HepG2 (cell line): ENCODE data around the gene DNAJC1. TPM values are rescaled to one million over a fixed set of nuclear protein-coding genes. Genes with fewer than 3 reads are reported as not detected.

Experiments
- ATAC-seq: fragments of 200-7000 bp; cut with Tn5 transposase; 3 replicates; pipeline ENCODE4 v1.9.1; 2020; ENCODE audit warnings: mild to moderate bottlenecking, moderate library complexity
- BruUV-seq: library from RNA; stranded (reverse); fragments of 400-500 nt; replicated peaks from 2 replicates; lab custom pipeline; 2021; lab: Mats Ljungman, UMichigan
- CTCF ChIA-PET: fragments of 300-600 bp; formaldehyde crosslinking; extraction: SDS; loops from one replicate; lab custom pipeline; 2021; ENCODE audit warnings: low total read pairs, inconsistent platforms, low intra/inter-chr PET ratio; lab: Yijun Ruan, JAX
- POLR2A ChIA-PET: fragments of 350-600 bp; sonication (Branson Sonifier 250); formaldehyde crosslinking; loops from one replicate; lab custom pipeline; 2020; ENCODE audit warnings: antibody characterized with exemption, inconsistent platforms; lab: Yijun Ruan, JAX
- DNase-seq: peaks from one replicate; pipeline ENCODE4 v3.0.0-alpha.2; 2015; ENCODE audit warnings: low spot score
- FAIRE-seq: peaks from 3 replicates; lab custom pipeline; 2011; peaks lifted over from hg19 to GRCh38; lab: Jason Lieb, UNC
- H2AFZ ChIP-seq: one replicate; pipeline ENCODE4 v1.6.1; 2011; ENCODE audit warnings: low read length, inconsistent platforms
- H3K27ac ChIP-seq: fragments of 300-600 bp; 3 replicates; pipeline ENCODE4 v1.8.0; 2011; ENCODE audit warnings: mixed run types, mild to moderate bottlenecking, mixed read lengths, low read length, inconsistent platforms; ENCODE audit not compliant: insufficient read depth; ENCODE audit errors: extremely low read length
- H3K27me3 ChIP-seq, 2 experiments: fragments of 200-600 bp in 1 of 2; 2 replicates in 1 of 2; 3 replicates in 1 of 2; pipeline versions ENCODE4 v1.6.0 to v1.8.0; 2011; ENCODE audit warnings: low read length in 2 of 2, mild to moderate bottlenecking in 2 of 2, moderate library complexity in 2 of 2, inconsistent platforms in 1 of 2; ENCODE audit not compliant: insufficient read depth in 2 of 2, control insufficient read depth in 1 of 2
- H3K36me3 ChIP-seq, 2 experiments: fragments of 200-600 bp in 1 of 2; replicated peaks in 1 of 2; 2 replicates in 1 of 2; 3 replicates in 1 of 2; pipeline versions ENCODE4 v1.5.1 to v1.8.0; 2011; ENCODE audit warnings: low read length in 2 of 2, inconsistent platforms in 1 of 2; ENCODE audit not compliant: insufficient read depth in 2 of 2, control insufficient read depth in 1 of 2
- H3K4me1 ChIP-seq: 2 replicates; pipeline ENCODE4 v1.5.1; 2012; ENCODE audit warnings: low read length, inconsistent platforms; ENCODE audit not compliant: insufficient read depth
- H3K4me2 ChIP-seq: 2 replicates; pipeline ENCODE4 v1.6.0; 2011; ENCODE audit warnings: low read depth, low read length, inconsistent platforms
- H3K4me3 ChIP-seq, 3 experiments: fragments of 200-600 bp in 1 of 3; sonication (generic), shearing (Covaris generic) in 1 of 3; replicated peaks in 1 of 3; 2 replicates each; pipeline ENCODE4 v1.5.1; 2011 to 2016; ENCODE audit warnings: low read length in 3 of 3, inconsistent platforms in 2 of 3, low read depth in 2 of 3, mild to moderate bottlenecking in 2 of 3, control low read depth in 1 of 3, mixed read lengths in 1 of 3; ENCODE audit not compliant: insufficient read depth in 1 of 3
- H3K79me2 ChIP-seq: one replicate; pipeline ENCODE4 v1.6.1; 2011; ENCODE audit warnings: low read length, inconsistent platforms; ENCODE audit not compliant: insufficient read depth
- H3K9ac ChIP-seq: 2 replicates; pipeline ENCODE4 v1.6.0; 2011; ENCODE audit warnings: mild to moderate bottlenecking, low read depth, low read length, inconsistent platforms; ENCODE audit not compliant: insufficient read depth
- H3K9me3 ChIP-seq: 2 replicates; pipeline ENCODE4 v1.5.1; 2012; ENCODE audit warnings: mild to moderate bottlenecking, low read length
- H4K20me1 ChIP-seq: 2 replicates; pipeline ENCODE4 v1.6.0; 2011; ENCODE audit warnings: inconsistent platforms, mild to moderate bottlenecking, low read length, moderate library complexity; ENCODE audit not compliant: insufficient read depth
- AHR ChIP-seq: IDR thresholded peaks from 2 replicates; pipeline ENCODE4 v1.6.1; 2018; ENCODE audit warnings: missing genetic modification reagents, missing compliant biosample characterization
- KLF12 ChIP-seq: sonication (generic); formaldehyde crosslinking; IDR thresholded peaks from 2 replicates; pipeline ENCODE4 v1.4.0; 2020; ENCODE audit warnings: missing genetic modification reagents, borderline replicate concordance
- MAFK ChIP-seq, 2 experiments: IDR thresholded peaks in 1 of 2; conservative IDR thresholded peaks in 1 of 2; 2 replicates each; pipeline ENCODE4 v1.6.1; 2011; ENCODE audit warnings: improper control_type of control experiment in 2 of 2, low read length in 2 of 2
- MIER2 ChIP-seq: IDR thresholded peaks from 2 replicates; pipeline ENCODE4 v1.6.1; 2016; ENCODE audit warnings: missing biosample characterization, missing genetic modification reagents
- PAX8 ChIP-seq: sonication (generic); formaldehyde crosslinking; IDR thresholded peaks from 2 replicates; pipeline ENCODE4 v1.8.0; 2022; ENCODE audit warnings: mild to moderate bottlenecking, missing genetic modification reagents, borderline replicate concordance
- SPEN ChIP-seq: sonication (generic); formaldehyde crosslinking; IDR thresholded peaks from 2 replicates; pipeline ENCODE4 v1.5.1; 2020; ENCODE audit warnings: low read depth, mild to moderate bottlenecking, missing genetic modification reagents
- THAP11 ChIP-seq: IDR thresholded peaks from 2 replicates; pipeline ENCODE4 v1.6.1; 2016; ENCODE audit warnings: missing biosample characterization, missing genetic modification reagents
- ZNF101 ChIP-seq: sonication (generic); formaldehyde crosslinking; IDR thresholded peaks from 2 replicates; pipeline ENCODE4 v1.4.0; 2020; ENCODE audit warnings: mild to moderate bottlenecking, low read depth, missing genetic modification reagents, borderline replicate concordance
- ZNF616 ChIP-seq: sonication (generic); formaldehyde crosslinking; IDR thresholded peaks from 2 replicates; pipeline ENCODE4 v1.5.0; 2020; ENCODE audit warnings: low read depth, mild to moderate bottlenecking, missing genetic modification reagents
- WGBS: methylation state at CpG from one replicate; pipeline ENCODE4 v1.1.6; 2017; ENCODE audit warnings: low lambda C conversion rate; 5-methylcytosine and 5-hydroxymethylcytosine counted together
- in situ Hi-C: cut with HindIII; loops from 2 replicates; pipeline ENCODE4 v1.10.0; 2017; ENCODE audit warnings: low pct_unique_long_range_greater_than_20kb; ENCODE audit not compliant: extremely low pct_ligation_motif_present
- intact Hi-C: fragments of 100-400 bp; cut with micrococcal nuclease; formaldehyde crosslinking; loops from one replicate; pipeline ENCODE4 v1.10.0; 2022; ENCODE audit not compliant: unreplicated experiment
- polyA plus RNA-seq, 8 experiments: library from polyadenylated mRNA; depleted of rRNA in 3 of 8; stranded (reverse) in 7 of 8; unstranded in 1 of 8; fragments of >200 nt; fragmentation: Illumina TruSeq in 4 of 8; extraction: Trizol in 4 of 8; gene quantifications; 2 replicates each; pipeline versions ENCODE4 v1.2.1 to v1.2.3, GENCODE V29; 2011 to 2016; ENCODE audit warnings: low read depth in 4 of 8, missing spikeins in 1 of 8, mixed read lengths in 1 of 8; ENCODE audit not compliant: insufficient read depth in 1 of 8
- total RNA-seq, 5 experiments: library from RNA; depleted of rRNA; stranded (reverse); fragments of >200 nt; fragmentation: Illumina TruSeq; extraction: Trizol; gene quantifications; 2 replicates each; pipeline ENCODE4 v1.2.3, GENCODE V29; 2016; ENCODE audit warnings: low read depth in 1 of 5
- TF ChIP-seq, protein P1 (sequence below): sonication (generic); formaldehyde crosslinking; conservative IDR thresholded peaks from 2 replicates; pipeline ENCODE4 v1.4.0; 2020; ENCODE audit warnings: missing genetic modification reagents
- TF ChIP-seq, protein P2 (sequence below): sonication (generic); formaldehyde crosslinking; IDR thresholded peaks from 2 replicates; pipeline ENCODE4 v1.4.0; 2020; ENCODE audit warnings: missing genetic modification reagents
- TF ChIP-seq, protein P3 (sequence below): IDR thresholded peaks from 2 replicates; pipeline ENCODE4 v1.6.1; 2016; ENCODE audit warnings: missing genetic modification reagents, missing compliant biosample characterization
- TF ChIP-seq, protein P4 (sequence below): sonication (generic); formaldehyde crosslinking; conservative IDR thresholded peaks from 2 replicates; pipeline ENCODE4 v1.4.0; 2020; ENCODE audit warnings: missing genetic modification reagents
- TF ChIP-seq, protein P5 (sequence below): sonication (generic); formaldehyde crosslinking; IDR thresholded peaks from 2 replicates; pipeline ENCODE4 v1.5.0; 2020; ENCODE audit warnings: missing genetic modification reagents
- TF ChIP-seq, protein P6 (sequence below): sonication (generic); formaldehyde crosslinking; IDR thresholded peaks from 2 replicates; pipeline ENCODE4 v1.4.0; 2020; ENCODE audit warnings: low read depth, mild to moderate bottlenecking, missing genetic modification reagents

The DNAJC1 gene
- total and polyA plus RNA-seq, 2 of the 13 experiments (the other 11 are each of a cell fraction or from before 2014, with no cell fraction given) = 9.9 to 16.6 TPM

DNA sequence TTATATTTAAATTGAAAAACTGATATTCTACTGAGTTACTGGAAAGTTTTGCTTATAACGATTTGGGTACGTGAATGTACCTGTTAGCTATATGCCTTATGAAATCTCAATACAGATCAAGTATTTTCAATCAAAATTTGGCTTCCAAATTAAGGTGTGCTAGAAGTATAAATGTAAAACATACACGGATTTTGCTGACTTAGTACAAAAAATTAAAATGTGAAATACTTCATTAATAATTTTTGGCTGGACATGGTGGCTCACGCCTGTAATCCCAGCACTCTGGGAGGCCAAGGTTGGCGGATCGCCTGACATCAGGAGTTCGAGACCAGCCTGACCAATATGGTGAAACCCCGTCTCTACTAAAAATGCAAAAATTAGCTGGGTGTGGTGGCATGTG, 11.7 kb downstream of the DNAJC1 start (continued):
- TF ChIP-seq, protein P1, sequence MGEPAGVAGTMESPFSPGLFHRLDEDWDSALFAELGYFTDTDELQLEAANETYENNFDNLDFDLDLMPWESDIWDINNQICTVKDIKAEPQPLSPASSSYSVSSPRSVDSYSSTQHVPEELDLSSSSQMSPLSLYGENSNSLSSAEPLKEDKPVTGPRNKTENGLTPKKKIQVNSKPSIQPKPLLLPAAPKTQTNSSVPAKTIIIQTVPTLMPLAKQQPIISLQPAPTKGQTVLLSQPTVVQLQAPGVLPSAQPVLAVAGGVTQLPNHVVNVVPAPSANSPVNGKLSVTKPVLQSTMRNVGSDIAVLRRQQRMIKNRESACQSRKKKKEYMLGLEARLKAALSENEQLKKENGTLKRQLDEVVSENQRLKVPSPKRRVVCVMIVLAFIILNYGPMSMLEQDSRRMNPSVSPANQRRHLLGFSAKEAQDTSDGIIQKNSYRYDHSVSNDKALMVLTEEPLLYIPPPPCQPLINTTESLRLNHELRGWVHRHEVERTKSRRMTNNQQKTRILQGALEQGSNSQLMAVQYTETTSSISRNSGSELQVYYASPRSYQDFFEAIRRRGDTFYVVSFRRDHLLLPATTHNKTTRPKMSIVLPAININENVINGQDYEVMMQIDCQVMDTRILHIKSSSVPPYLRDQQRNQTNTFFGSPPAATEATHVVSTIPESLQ (CRISPR knock-in tag) = no peak
- TF ChIP-seq MAFK (conservative IDR thresholded peaks at IDR 0.05 in 1 of 2, IDR thresholded peaks at IDR 0.05 in 1 of 2; ENCODE audit: low read length in 2 of 2) (peak; percentile 58 to 73; a peak in 3 of 4 replicates), ZNF101 (CRISPR knock-in tag) (no peak), PAX8 (CRISPR knock-in tag) (no peak), SPEN (CRISPR knock-in tag) (no peak)
- TF ChIP-seq, all 625 proteins: peak for 2

DNA sequence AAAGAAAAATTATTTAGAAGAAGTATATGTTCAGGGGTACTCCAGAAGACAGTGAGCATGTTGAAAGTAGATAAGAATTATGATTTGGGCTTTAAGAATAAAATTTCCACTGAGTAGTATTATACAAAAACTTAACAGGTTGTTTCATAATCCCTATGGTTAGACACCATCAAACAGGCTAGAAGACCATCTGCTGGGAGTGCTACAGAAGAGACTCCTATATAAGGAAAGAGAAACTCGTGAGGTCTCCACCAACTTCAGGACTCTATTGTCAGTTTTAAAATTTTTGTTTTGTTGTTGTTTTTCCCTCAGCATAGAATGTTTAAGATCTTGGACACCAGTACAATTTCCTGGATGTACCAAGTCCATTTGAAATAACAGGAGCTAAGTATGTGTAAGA, 13.1 kb downstream of the DNAJC1 start:
- Histone ChIP-seq H3K27me3 (no peaks in the 10 kb centered on the region), H3K4me2 (no peak overlapping the region), H3K9me3 (no peaks in the 10 kb centered on the region), H2AFZ (no peak overlapping the region), H3K4me1 (no peaks in the 10 kb centered on the region), H3K9ac (no peak overlapping the region), H3K27ac (no peak overlapping the region), H4K20me1 (no peaks in the 10 kb centered on the region), H3K79me2 (peaks cover 1% of the 10 kb centered on the region), H3K36me3 (no peaks in the 10 kb centered on the region), H3K4me3 (no peak overlapping the region)
- 75% methylated on average over 1 of the region's 1 CpG for WGBS
- ATAC-seq = no peak
- no peak for FAIRE-seq
- intact Hi-C loops = loop anchor here (10.0 kb wide), 1 partner anchor 994 kb away; no protein-coding TSS in a partner anchor
- in situ Hi-C loops = loop anchor here (5.0 to 25.0 kb wide), 2 partner anchors 572 to 1077 kb away; no protein-coding TSS in a partner anchor
- BruUV-seq = no TSS peak
- no peak for DNase-seq
- ChIA-PET POLR2A (no interaction called here), CTCF (no interaction called here)
- TF ChIP-seq ZNF616 (CRISPR knock-in tag) (no peak), THAP11 (CRISPR knock-in tag) (no peak), AHR (CRISPR knock-in tag) (no peak), KLF12 (CRISPR knock-in tag) (no peak), MIER2 (no peak)
- TF ChIP-seq, protein P2, sequence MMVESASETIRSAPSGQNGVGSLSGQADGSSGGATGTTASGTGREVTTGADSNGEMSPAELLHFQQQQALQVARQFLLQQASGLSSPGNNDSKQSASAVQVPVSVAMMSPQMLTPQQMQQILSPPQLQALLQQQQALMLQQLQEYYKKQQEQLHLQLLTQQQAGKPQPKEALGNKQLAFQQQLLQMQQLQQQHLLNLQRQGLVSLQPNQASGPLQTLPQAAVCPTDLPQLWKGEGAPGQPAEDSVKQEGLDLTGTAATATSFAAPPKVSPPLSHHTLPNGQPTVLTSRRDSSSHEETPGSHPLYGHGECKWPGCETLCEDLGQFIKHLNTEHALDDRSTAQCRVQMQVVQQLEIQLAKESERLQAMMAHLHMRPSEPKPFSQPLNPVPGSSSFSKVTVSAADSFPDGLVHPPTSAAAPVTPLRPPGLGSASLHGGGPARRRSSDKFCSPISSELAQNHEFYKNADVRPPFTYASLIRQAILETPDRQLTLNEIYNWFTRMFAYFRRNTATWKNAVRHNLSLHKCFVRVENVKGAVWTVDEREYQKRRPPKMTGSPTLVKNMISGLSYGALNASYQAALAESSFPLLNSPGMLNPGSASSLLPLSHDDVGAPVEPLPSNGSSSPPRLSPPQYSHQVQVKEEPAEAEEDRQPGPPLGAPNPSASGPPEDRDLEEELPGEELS (CRISPR knock-in tag) = no peak
- TF ChIP-seq, protein P3, sequence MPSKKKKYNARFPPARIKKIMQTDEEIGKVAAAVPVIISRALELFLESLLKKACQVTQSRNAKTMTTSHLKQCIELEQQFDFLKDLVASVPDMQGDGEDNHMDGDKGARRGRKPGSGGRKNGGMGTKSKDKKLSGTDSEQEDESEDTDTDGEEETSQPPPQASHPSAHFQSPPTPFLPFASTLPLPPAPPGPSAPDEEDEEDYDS (CRISPR knock-in tag) = no peak
- TF ChIP-seq, protein P4, sequence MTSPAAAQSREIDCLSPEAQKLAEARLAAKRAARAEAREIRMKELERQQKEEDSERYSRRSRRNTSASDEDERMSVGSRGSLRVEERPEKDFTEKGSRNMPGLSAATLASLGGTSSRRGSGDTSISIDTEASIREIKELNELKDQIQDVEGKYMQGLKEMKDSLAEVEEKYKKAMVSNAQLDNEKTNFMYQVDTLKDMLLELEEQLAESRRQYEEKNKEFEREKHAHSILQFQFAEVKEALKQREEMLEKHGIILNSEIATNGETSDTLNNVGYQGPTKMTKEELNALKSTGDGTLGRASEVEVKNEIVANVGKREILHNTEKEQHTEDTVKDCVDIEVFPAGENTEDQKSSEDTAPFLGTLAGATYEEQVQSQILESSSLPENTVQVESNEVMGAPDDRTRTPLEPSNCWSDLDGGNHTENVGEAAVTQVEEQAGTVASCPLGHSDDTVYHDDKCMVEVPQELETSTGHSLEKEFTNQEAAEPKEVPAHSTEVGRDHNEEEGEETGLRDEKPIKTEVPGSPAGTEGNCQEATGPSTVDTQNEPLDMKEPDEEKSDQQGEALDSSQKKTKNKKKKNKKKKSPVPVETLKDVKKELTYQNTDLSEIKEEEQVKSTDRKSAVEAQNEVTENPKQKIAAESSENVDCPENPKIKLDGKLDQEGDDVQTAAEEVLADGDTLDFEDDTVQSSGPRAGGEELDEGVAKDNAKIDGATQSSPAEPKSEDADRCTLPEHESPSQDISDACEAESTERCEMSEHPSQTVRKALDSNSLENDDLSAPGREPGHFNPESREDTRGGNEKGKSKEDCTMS (CRISPR knock-in tag) = no peak
- TF ChIP-seq, protein P5, sequence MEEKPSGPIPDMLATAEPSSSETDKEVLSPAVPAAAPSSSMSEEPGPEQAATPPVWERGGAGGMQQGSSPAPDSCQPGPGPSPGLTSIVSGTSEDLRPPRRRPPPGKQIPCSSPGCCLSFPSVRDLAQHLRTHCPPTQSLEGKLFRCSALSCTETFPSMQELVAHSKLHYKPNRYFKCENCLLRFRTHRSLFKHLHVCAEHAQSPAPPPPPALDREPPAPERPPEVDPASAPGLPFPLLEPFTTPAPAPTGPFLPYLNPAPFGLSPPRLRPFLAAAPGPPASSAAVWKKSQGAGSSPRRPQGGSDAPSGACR (CRISPR knock-in tag) = no peak
- TF ChIP-seq, protein P6, sequence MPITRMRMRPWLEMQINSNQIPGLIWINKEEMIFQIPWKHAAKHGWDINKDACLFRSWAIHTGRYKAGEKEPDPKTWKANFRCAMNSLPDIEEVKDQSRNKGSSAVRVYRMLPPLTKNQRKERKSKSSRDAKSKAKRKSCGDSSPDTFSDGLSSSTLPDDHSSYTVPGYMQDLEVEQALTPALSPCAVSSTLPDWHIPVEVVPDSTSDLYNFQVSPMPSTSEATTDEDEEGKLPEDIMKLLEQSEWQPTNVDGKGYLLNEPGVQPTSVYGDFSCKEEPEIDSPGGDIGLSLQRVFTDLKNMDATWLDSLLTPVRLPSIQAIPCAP = no peak
